ENCODE results near the gene SPRED2.
"Not testable (repeated sequence)": the region's sequence is repeated elsewhere in the genome, so short reads cannot be mapped to it uniquely, and the experiment has no call there.

Gene SPRED2

GRCh38 chr2:65343386-65343785, 89.0 kb downstream of the SPRED2 start:
- no peak for DNase-seq (ENCODE audit: low spot score)

GRCh38 chr2:65340898-65341681, 91.3 kb downstream of the SPRED2 start:
- no peak for DNase-seq (ENCODE audit: low spot score)

- DNase-seq (ENCODE audit: low spot score): no peak
Measured at GRCh38 chr2:65339648-65340047, 92.8 kb downstream of the SPRED2 start.

DNA sequence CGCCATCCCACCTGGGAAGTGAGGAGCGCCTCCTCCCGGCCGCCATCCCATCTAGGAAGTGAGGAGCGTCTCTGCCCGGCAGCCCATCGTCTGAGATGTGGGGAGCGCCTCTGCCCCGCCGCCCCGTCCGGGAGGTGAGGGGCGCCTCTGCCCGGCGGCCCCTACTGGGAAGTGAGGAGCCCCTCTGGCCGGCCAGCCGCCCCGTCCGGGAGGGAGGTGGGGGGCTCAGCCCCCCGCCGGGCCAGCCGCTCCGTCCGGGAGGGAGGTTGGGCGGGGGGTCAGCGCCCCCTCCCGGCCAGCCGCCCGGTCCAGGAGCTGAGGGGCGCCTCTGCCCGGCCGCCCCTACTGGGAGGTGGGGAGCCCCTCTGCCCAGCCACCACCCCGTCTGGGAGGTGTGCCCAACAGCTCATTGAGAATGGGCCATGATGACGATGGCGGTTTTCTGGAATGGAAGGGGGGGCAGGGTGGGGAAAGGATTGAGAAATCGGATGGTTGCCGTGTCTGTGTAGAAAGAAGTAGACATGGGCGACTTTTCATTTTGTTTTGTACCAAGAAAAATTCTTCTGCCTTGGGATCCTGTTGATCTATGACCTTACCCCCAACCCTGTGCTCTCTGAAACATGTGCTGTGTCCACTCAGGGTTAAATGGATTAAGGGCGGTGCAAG, 93.4 kb downstream of the SPRED2 start:
- DNase-seq (ENCODE audit: low spot score): not testable (repeated sequence)

- not testable (repeated sequence) for DNase-seq (ENCODE audit: low spot score)
Measured at GRCh38 chr2:65337915-65338314, 94.5 kb downstream of the SPRED2 start.

DNA sequence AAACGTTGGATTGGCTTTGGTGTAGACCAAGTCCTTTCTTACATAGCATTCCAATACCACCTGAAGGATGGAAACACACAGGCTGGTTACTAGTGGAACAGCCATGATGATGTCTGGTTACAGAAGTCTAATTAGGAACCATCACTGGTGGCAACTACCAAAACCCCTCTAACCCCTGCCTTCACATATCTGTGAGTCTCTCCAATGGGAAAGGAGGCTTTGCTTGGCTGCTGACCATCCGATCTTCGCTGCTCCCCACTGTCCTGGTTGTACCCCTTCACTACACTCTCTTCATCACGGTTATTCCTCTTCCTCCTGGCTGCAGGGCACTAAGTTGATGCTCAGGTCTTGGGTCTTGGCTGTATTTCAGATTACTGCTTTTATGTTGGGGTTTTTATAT, 97.7 kb downstream of the SPRED2 start:
- no peak for DNase-seq (ENCODE audit: low spot score)

DNA sequence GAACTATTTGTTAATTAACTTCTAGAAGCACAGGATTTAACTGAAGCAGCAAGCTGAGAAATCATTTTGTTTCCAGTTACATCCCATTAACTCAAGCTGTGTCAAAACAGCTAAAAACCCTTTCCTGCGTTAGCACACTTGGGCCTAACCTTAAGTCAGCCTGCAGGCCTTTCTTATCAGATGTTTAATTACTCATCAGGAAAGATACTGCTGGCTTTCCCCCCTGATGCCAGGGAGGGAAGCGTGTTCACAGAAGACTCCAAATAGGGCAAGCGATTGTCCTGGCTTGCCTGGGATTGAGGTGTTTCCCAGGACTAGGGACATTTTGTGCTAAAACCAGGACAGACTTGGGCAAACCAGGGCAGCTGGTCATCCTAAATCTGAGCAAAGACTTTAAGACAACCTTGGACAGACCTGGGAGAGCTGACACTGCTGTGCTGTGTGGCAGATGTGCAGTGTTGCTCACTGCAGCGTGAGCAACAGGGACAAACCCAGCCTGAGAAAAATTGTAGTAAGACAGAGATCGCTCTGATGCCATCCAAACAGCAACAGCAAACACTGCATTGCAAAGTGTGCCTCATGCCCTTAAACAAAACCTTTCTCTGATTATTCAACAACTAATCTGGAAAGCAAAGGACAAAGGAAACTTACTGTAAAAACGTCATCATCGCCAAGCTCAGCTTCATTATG, 100.9 kb downstream of the SPRED2 start:
- no peak for DNase-seq (ENCODE audit: low spot score)

DNA sequence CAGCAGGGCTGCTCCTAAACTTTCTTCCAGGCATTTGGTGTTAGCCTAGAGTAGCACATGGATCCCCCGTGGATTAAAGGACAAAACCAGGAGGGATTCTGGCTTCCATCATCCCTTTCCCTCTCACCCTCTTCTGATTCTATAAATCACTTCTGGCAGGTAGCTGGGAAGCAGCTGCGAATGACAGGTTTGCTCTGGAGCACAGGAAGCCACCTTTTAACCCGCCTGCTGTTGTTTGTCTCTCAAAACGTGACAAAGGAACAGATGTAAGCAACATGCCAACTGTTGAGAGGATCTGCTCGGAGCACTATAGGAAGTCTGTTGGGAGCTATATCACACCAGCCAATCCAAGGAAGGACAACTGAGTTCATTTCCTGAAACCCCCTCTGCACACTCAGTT, 102.9 kb downstream of the SPRED2 start:
- DNase-seq (ENCODE audit: low spot score): no peak

- no peak for DNase-seq (ENCODE audit: low spot score)
Measured at GRCh38 chr2:65326276-65326675, 106.1 kb downstream of the SPRED2 start.

DNA sequence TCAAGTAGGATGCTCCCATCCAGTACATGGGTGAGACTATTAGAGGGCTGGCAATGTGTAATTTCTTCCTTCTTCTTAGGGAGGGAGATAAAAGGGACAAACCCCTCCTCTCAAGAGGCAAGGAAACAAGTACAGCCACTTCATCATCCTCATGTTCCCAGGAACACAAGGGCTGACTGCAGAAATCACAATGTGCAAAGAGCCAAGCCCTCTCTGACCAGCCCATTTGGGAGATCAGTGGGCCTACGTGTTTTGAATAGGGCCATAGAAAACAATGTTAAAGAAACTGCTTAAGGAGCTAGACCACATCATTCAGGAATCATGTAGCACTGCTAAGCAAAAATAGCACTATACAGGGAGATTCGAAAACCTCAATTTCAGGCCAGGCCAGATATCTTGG, 107.3 kb downstream of the SPRED2 start:
- DNase-seq (ENCODE audit: low spot score): no peak

DNA sequence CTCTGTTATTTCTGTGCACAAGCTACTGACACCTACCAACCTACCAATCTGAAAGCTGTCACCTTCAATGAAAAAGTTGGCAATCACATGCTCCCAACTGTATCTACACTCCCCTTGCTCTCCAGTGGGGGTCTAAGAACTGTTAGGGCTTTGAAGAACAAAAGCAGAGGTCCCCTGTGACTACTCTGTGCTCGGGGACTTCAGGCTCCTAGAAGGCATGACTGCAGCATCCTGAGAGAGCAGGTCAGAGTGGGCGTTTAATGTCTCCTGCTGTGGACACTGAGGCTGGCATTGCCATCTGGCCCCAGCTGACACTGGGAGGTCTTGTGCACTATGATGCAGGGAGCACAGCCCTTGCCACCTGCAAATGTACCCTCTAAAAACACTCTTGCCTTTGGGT, 111.5 kb downstream of the SPRED2 start:
- DNase-seq (ENCODE audit: low spot score): no peak

GRCh38 chr2:65320042-65320725, 112.2 kb downstream of the SPRED2 start:
- no peak for DNase-seq (ENCODE audit: low spot score)

DNA sequence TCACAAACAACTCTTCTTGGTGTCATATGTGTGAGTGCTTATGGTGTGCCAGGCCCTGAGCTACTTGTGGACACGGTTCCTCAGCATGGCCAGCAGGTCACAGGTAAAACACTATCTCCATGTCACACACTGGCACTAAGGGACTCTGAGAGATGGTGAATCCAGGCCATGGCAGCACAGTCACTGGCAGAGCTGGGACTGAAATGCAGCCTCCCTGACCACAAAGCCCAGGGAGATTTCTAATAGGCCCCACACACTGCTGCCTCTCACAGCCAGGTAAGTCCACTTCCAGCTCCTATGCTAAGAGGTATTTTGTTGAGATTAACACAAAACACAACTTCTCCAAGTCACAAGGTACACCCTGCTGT, 112.7 kb downstream of the SPRED2 start:
- no peak for DNase-seq (ENCODE audit: low spot score)

- DNase-seq (ENCODE audit: low spot score): no peak
Measured at GRCh38 chr2:65319072-65319673, 113.2 kb downstream of the SPRED2 start.

DNA sequence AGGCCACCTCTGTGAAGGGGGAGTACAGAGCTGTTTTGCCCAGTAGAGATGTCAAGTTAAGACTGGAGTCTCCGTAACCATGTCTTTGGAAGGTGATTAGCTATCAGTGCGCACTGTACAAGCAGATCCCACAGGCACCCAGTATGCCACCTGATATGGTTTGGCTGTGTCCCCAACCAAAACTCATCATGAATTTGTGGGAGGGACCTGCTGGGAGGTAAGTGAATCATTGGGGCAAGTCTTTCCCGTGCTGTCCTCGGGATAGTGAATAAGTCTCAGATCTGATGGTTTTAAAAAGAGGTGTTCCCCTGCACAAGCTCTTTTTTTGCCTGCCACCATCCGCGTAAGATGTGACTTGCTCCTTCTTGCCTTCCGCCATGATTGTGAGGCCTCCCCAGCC, 114.6 kb downstream of the SPRED2 start:
- DNase-seq (ENCODE audit: low spot score): no peak

DNA sequence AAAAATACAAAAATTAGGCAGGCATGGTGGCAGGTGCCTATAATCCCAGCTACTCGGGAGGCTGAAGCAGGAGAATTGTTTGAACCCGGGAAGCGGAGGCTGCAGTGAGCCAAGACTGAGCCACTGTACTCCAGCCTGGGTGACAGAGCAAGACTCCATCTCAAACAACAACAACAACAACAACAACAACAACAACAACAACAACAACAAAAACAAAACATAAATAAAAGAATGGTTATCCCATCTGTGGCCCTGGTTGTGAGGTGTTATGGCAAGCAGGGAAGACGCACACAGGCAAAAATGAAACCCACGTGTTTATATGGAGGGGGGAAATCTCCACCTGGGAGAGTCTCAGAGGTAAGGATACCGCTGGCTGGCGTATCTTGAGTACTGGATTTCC, 115.0 kb downstream of the SPRED2 start:
- not testable (repeated sequence) for DNase-seq (ENCODE audit: low spot score)

- DNase-seq (ENCODE audit: low spot score): no peak
Measured at GRCh38 chr2:65316072-65316471, 116.3 kb downstream of the SPRED2 start.

DNA sequence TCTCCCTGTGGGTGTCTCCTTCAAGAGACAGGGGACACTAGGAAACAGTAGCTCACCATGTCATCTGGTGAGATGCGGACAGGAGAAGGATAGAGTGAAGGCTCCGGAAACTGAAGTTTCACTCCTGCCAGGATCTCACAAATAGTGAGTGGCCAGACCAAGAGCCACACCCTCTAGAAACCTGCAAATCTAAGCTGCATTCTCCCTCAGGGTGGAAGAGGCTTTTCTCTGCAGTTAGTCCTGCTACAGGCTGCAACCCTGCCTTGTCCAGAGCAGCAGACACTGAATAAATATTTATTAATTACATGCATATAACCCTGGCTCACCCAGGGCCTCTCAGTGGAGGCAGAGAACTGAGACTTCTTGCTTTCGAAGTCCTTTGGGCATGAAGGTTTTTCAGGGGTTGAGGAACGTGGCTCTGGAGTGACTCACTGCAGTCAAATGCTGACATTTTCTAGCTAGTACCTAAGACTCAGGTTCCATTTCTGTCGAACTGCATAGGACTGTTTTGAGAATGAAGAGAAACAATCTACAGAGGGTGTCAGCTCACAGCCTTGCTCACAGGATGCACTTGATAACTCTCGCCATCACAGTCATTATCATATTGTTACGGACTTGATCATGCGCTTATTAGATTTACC, 117.5 kb downstream of the SPRED2 start:
- DNase-seq (ENCODE audit: low spot score): no peak

GRCh38 chr2:65313954-65314256, 118.5 kb downstream of the SPRED2 start:
- DNase-seq (ENCODE audit: low spot score): no peak

DNA sequence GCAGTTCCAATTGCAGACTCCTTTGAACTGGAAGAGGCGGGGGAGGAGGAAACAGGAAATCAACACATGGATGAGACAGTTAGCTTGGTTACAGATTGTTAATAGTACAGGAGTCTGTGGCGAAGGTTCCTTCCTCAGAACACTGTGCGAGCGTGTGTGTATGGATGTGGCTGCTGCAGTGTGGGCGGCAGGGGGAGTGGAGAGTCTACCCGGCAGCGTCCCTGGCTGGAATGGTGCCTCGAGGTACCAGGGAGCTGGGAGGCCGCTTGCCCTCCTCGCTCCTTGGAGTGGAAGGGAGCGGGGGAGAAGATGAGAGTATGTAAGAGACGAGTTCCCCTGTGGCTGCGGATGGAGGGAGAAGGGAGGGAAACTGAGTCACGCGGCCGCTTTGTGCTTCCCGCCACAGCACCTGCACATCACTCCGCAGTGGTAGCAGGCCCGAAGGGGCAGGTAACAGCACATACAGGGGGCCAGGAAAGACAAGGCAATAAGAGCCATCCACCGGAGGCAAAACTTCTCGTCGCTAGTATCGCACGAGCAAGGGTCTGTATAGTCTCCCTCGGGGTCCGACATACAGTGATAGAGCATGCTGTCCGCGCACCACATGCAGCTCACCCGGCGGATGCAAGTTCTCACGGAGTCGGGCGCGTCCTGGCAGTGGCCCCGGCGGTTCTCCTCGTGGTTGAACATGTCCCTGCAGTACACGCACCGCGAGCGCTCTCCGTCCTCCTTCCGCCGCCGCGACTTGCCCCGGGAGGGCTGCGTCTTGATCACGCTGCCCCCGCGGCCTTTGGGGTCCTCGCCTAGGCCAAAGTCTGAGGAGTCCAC, 119.1 kb downstream of the SPRED2 start:
- no peak for DNase-seq (ENCODE audit: low spot score)

DNA sequence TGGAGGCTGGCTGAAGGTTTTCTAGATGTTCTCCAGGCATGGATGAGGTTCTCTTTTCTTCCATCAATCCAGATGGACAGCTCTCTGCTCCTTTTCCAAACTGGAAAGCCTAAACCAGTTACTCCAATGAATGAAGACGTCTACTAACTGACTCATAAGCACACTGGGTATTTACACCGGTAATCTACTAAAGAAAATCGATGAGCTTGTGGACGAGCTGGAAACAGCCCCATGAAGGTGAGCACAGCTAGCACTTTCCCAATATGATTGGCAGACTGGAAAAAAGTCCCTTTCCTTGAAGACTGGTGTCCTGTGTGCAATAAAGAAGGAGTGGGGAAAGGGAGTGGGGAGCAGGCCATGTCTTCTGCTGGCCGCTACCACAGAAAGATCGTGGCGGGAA, 120.8 kb downstream of the SPRED2 start:
- no peak for DNase-seq (ENCODE audit: low spot score)
